GM12891 (cell line): ENCODE measurements around the gene STX19.

Experiments used
- PAX5 ChIP-seq: IDR thresholded peaks from 2 replicates; pipeline ENCODE4 v1.6.1; 2011; ENCODE audit warnings: low read length, moderate library complexity, mild to moderate bottlenecking; ENCODE audit not compliant: insufficient read depth, severe bottlenecking
- POLR2A ChIP-seq: IDR thresholded peaks from 2 replicates; pipeline ENCODE4 v1.6.1; 2011; ENCODE audit warnings: low read depth, low read length, control low read depth
- POLR2AphosphoS5 ChIP-seq: IDR thresholded peaks from 2 replicates; pipeline ENCODE4 v1.6.1; 2011; ENCODE audit warnings: low read depth, low read length, control low read depth
- SPI1 ChIP-seq: IDR thresholded peaks from 2 replicates; pipeline ENCODE4 v1.6.1; 2011; ENCODE audit warnings: low read depth, low read length, control low read depth
- TAF1 ChIP-seq: IDR thresholded peaks from 2 replicates; pipeline ENCODE4 v1.6.1; 2011; ENCODE audit warnings: low read depth, low read length, control low read depth

DNA sequence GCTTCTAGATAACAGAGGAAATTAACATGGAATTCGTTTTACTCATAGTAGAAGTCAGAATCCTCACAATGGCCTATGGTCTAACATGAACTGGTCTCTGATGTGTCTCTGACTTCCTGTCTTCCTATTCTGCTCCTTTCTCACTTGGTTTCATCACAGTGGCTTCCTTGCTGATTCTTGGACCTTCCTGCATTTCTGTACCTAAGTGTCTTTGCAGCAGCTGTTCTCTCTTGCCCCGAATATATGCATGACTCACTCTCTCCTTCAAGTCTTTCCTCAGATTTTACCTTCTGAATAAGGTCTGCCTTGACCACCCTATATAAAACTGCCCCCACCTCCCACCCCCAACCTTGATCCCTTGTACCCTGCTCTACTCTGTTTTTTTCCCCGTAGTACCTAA is 34.3 kb downstream of the STX19 start:
- no peak for TF ChIP-seq SPI1
- TF ChIP-seq PAX5: no peak
- TF ChIP-seq TAF1: no peak
- TF ChIP-seq POLR2A: no peak
- TF ChIP-seq POLR2AphosphoS5: no peak
